Fibroblast of skin of abdomen (primary cell): Measurements from ENCODE around the gene ZNF155.
A peak's percentile ranks its signal among the peaks of the same experiment; 100 is the strongest.

Experiments used
- DNase-seq: peaks from one replicate; pipeline ENCODE4 v3.0.0-alpha.2; 2013

The ZNF155 gene

GRCh38 chr19:44005973-44006372 is 22.0 kb downstream of the ZNF155 start:
- DNase-seq = no peak

GRCh38 chr19:44007473-44007872 is 23.5 kb downstream of the ZNF155 start:
- DNase-seq = no peak

DNA sequence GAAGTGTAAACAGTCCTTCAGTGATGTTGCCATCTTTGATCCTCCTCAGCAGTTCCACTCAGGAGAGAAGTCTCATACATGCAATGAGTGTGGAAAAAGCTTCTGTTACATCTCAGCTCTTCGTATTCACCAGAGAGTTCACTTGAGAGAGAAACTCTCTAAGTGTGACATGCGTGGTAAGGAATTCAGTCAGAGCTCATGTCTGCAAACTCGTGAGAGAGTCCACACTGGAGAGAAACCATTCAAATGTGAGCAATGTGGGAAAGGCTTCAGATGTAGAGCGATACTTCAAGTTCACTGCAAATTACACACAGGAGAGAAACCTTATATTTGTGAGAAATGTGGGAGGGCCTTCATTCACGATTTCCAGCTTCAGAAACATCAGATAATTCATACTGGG is 26.5 kb downstream of the ZNF155 start:
- DNase-seq = no peak

- no peak for DNase-seq
These were observed 35.5 kb downstream of the ZNF155 start for GRCh38 chr19:44019498-44019897.

- no peak for DNase-seq
These were observed 37.2 kb downstream of the ZNF155 start for GRCh38 chr19:44021221-44021620.

GRCh38 chr19:44024900-44025216 is 40.9 kb downstream of the ZNF155 start:
- DNase-seq = no peak

GRCh38 chr19:44025217-44025936 is 41.4 kb downstream of the ZNF155 start, which contains the start of gene ZNF222:
Gene ZNF222, plus strand, starts transcription at chr19:44025379. Its CDS starts 58 bp downstream, at chr19:44025437.
- peak; percentile 93 for DNase-seq

GRCh38 chr19:44026622-44027021 is 42.6 kb downstream of the ZNF155 start:
- DNase-seq = no peak

- no peak for DNase-seq
These were observed 48.1 kb downstream of the ZNF155 start for GRCh38 chr19:44032001-44032610.

- DNase-seq = no peak
These were observed 58.2 kb downstream of the ZNF155 start for GRCh38 chr19:44042147-44042546.
